ENCODE results near the gene ZNRF3.

The ZNRF3 gene

GRCh38 chr22:28958611-28959010, 75.2 kb downstream of the ZNRF3 start:
- no peak for DNase-seq

DNA sequence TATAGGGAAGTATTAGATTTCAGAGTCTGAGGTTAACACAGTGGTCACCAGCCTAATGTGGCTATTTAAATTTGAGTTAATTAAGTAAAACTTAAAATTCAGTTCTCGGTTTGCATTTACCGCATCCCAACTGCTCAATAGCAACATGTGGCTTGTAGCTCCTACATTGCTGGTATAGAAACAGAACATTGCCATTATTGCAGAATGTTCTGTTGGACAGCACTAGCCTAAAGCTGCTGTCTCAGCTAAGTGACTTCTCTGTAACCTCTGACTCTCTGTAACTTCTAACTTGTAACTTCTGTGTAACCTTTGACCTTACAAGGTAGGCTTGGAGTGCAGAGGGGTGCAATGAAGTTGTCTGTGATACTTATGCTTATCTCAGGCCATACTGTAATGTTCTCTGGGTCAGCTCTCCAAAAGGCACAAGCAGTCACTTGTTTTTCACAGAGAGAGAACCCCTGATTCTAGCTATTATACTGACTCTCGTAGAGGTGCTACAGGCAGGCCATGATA, 78.7 kb downstream of the ZNRF3 start:
- DNase-seq: no peak

- no peak for DNase-seq
Observed at GRCh38 chr22:28963362-28963761, 80.0 kb downstream of the ZNRF3 start.

- DNase-seq: no peak
Observed at GRCh38 chr22:28967163-28967665, 83.8 kb downstream of the ZNRF3 start.

DNA sequence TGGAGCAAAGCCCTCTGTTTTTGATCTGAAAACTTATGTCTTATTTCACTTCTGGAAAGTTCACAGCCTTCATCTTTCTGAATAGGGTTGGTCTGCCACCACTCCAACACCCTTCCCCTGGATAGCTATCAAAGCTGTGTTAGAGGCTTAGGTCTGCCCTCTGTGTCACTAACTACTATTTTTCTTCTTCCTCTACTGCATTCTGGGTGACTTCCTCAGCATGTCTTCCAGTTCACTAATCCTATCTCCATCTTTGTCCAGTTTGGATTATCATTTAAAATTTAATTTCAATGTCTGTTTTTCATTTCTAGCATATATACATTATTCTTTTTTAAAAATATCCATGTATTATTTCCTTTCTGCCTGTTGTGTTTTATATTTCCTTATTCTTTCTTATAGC, 84.6 kb downstream of the ZNRF3 start:
- DNase-seq: no peak

GRCh38 chr22:28969401-28970168, 86.2 kb downstream of the ZNRF3 start:
- no peak for DNase-seq

GRCh38 chr22:28973352-28973751, 90.0 kb downstream of the ZNRF3 start:
- DNase-seq: no peak

- no peak for DNase-seq
Observed at GRCh38 chr22:28977060-28977459, 93.7 kb downstream of the ZNRF3 start.

GRCh38 chr22:28977481-28977971, 94.2 kb downstream of the ZNRF3 start:
- DNase-seq: no peak

GRCh38 chr22:28978158-28978557, 94.8 kb downstream of the ZNRF3 start:
- DNase-seq: no peak

DNA sequence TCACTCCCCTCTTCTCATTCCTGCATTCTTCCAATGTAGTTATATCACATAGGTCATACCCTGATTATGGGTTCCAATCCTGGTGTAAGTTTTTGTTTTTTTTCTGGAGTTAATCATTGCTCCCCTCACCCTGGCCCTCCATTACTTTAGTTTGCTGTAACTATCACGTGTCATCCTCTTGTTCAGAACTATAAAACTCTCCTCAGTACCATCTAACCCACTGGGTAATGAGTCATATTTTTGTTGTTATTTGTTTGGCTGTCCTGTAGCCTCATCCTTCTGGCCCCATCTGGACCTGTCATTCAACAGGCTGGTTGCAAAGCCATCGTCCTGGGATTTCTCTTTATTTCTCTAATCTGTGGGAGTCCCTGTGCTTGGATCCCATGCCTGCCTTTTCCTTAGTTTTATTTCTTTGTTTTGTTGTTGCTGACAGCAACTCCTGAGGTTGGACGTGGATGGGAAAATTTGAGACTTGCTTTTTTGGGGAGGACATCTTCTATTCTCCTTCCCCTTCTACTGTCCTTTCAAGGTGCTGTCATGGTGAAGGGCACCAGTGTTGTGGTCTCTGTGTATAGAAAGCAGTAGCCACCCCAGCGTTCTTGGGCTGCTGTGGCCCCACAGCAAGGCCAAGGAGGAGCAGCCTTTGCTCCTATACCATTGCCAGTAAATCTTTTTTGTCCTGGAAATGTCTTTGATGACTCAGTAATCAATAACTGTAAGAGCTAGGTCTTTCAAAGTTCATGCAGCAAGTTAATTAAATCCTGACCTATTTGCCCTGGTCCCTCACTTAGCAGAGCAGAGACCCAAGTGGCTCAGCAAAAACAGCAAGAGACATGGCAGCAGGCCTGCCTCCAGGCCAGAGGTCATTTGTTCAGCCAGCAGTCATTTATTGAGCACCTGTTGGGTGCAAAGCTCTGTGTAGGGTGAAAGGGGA, 95.8 kb downstream of the ZNRF3 start:
- DNase-seq: no peak

DNA sequence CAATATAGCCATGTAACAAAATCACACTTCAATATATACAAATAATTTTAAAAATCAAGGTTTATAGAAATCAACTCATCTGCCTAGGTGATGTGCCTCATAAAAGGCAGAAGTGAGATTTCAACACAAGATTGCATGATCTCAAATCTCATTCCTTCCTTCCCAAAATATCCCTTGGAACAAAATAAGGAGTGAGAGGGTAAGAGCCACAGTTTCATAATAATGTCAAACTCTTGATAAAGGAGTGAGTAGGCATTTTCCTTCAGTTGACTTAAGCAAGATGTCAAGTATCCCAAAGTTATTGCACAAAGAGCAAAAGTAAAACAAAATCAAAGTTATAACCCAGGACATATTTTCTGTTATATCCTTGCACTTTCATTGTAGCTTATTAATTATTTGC, 97.0 kb downstream of the ZNRF3 start:
- DNase-seq: no peak

- no peak for DNase-seq
Observed at GRCh38 chr22:28981818-28982499, 98.6 kb downstream of the ZNRF3 start.

DNA sequence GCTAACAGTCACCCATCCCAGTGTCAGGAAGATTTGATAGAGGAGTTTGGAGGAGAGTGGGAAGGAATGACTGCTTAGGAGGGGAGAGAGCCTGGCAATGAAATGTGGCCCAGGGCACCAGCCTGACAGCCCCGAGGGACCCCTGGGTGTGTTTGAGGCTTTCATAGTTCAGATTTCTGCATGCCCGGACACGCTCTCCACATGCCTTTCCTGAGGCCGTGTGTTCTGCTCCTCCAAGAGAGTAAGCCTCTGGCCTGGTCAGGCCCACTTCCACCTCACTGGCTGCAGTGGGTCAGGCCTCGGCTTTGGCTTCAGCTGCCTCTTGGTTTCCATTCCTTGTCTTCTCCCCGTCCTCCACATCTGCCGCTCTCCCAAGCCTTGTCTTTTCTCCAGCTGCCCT, 99.8 kb downstream of the ZNRF3 start:
- DNase-seq: no peak

GRCh38 chr22:28983788-28984441, 100.5 kb downstream of the ZNRF3 start:
- no peak for DNase-seq

GRCh38 chr22:28984482-28985158, 101.2 kb downstream of the ZNRF3 start:
- no peak for DNase-seq

- no peak for DNase-seq
Observed at GRCh38 chr22:28985581-28986290, 102.4 kb downstream of the ZNRF3 start.

- DNase-seq: no peak
Observed at GRCh38 chr22:28986366-28986765, 103.0 kb downstream of the ZNRF3 start.

DNA sequence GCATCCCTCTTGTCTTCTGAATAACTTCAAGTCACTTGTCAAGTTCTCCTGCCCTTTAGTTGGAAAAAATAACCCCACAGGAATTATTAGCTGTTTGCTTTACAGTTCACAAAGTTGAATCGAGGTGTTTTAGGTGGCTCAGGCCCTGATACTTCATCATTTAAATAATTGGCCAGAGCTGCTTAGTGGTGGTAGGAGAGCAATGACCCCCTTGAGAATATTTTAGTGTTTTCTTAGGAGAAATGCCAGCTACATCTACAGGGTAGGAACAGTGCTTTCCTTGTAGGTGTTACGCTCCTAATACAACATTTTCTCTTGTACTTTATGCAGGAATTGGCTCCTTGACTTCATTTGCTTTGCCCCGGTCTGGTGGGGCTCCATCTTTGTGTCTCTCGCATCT, 105.1 kb downstream of the ZNRF3 start:
- no peak for DNase-seq

DNA sequence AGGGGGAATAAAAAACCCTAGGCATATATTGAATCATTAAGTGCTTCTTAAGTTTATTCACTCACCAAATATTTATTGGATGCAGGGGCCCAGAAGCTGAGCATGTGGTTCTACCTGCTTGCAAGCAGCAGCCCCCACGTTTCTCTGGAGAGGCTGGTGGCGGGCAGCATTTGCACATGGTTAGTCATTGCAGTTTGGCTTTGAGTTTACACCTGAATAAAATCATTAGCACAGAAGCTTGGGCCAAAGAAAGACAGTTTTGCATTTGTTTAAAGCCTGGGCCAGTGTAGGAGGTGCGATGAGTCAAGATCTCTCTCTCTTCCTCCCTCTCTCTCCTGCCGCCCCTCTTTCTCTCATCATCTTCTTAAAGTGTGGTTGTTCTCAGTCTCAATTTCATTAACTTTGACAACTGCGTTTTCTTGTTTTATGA, 105.7 kb downstream of the ZNRF3 start:
- no peak for DNase-seq

DNA sequence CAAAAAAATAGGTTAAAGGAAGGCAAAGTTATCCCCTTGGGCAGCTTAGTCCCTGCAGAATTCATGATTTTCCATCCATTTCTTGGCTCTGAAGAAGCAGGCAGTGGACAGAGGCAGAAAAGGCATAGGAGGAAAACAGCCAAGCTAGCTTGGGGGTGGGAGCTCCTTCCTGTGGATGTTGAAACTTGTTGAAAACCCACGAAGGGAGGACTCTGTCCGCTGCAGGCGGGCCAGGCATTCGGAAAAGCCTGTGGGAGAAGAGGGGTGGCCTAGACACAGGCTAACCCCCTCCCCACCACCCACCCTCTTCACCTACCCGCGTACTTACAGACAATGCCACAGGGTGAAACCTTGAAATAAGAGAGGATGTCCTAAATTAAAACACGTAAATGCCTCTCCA, 106.1 kb downstream of the ZNRF3 start:
- no peak for DNase-seq

Data from NCI-H2029 treated with DMSO at 0.1 percent for 48 hours (cell line).